OCI-LY3 (cell line): ENCODE measurements around the gene OR3A1.
"Not testable (repeated sequence)": the region's sequence is repeated elsewhere in the genome, so short reads cannot be mapped to it uniquely, and the experiment has no call there.

Experiments used
- CTCF ChIP-seq: fragments of 200-600, 300-600 bp; sonication (generic); IDR thresholded peaks from 2 replicates; pipeline ENCODE4 v1.5.1; 2014; ENCODE audit warnings: antibody characterized with exemption, low read length, low read depth
- EZH2phosphoT487 ChIP-seq: fragments of 200-600 bp; shearing (Covaris generic); IDR thresholded peaks from 2 replicates; pipeline ENCODE4 v1.6.1; 2018; ENCODE audit warnings: antibody characterized with exemption, mixed run types, low read depth

- not testable (repeated sequence) for TF ChIP-seq CTCF, EZH2phosphoT487
Observed at GRCh38 chr17:3244841-3245240, 53.3 kb downstream of the OR3A1 start.
